Uterus (tissue), 4 donors: ENCODE measurements around the gene HOXB4. TPM values are rescaled to one million over a fixed set of nuclear protein-coding genes. Genes with fewer than 3 reads are reported as not detected.

ENCODE experiments used
- DNase-seq, 2 donors: peaks; one replicate each; pipeline ENCODE4 v3.0.0-alpha.2; 2019 to 2020
- H3K27ac ChIP-seq, 2 donors: fragments of 200-600 bp; sonication (generic); 1 replicate in 1 of 2; 2 replicates in 1 of 2; pipeline ENCODE4 v1.5.1; 2016 to 2018
- H3K27me3 ChIP-seq, 2 donors: fragments of 200-600 bp; sonication (generic); one replicate each; pipeline ENCODE4 v1.5.1; 2018 to 2019; ENCODE audit warnings: control low read depth in 1 of 2
- H3K36me3 ChIP-seq, 2 donors: fragments of 200-600 bp; sonication (generic); one replicate each; pipeline ENCODE4 v1.5.1; 2019; ENCODE audit warnings: control low read depth in 1 of 2
- H3K4me1 ChIP-seq, 2 donors: fragments of 200-600 bp; sonication (generic); one replicate each; pipeline ENCODE4 v1.5.1; 2018 to 2019; ENCODE audit warnings: control low read depth in 1 of 2
- H3K4me3 ChIP-seq, 2 donors: fragments of 200-600 bp; sonication (generic); 1 replicate in 1 of 2; 2 replicates in 1 of 2; pipeline ENCODE4 v1.5.1; 2018 to 2019; ENCODE audit warnings: mild to moderate bottlenecking in 1 of 2
- H3K9me3 ChIP-seq, 2 donors: fragments of 200-600 bp; sonication (generic); one replicate each; pipeline ENCODE4 v1.5.1; 2019; ENCODE audit warnings: control low read depth in 1 of 2
- POLR2A ChIP-seq, 2 donors: fragments of 450-650 bp; IDR thresholded peaks; one replicate each; pipeline ENCODE4 v1.6.1; 2016; ENCODE audit warnings: antibody characterized with exemption in 2 of 2, mild to moderate bottlenecking in 1 of 2, moderate library complexity in 1 of 2
- intact Hi-C: fragments of 100-400 bp; cut with DNase I; formaldehyde crosslinking; loops from one replicate; pipeline ENCODE4 v1.15.1; 2023; ENCODE audit warnings: low total_unique reads
- total RNA-seq, 4 donors: library from RNA; depleted of rRNA in 3 of 4; stranded (reverse); fragments of >200 nt in 3 of 4; gene quantifications; one replicate each; pipeline versions ENCODE4 v1.1.0 to v1.2.4, GENCODE V29; 2014 to 2023
- TF ChIP-seq, protein P1 (sequence below), 4 experiments: fragments of 200-600 bp in 2 of 4; fragments of 450-650 bp in 2 of 4; sonication (generic) in 2 of 4; IDR thresholded peaks; one replicate each; pipeline ENCODE4 v1.5.1; 2016 to 2019; ENCODE audit warnings: antibody characterized with exemption in 4 of 4, mild to moderate bottlenecking in 2 of 4, moderate library complexity in 1 of 4
- donor health status: DM: yes; HTN: yes; CAD: no.

The HOXB4 gene
- total RNA-seq, 4 donors from 2014 or later: 0.88 to 6.9 (median 5.5) TPM; not detected in 1

DNA sequence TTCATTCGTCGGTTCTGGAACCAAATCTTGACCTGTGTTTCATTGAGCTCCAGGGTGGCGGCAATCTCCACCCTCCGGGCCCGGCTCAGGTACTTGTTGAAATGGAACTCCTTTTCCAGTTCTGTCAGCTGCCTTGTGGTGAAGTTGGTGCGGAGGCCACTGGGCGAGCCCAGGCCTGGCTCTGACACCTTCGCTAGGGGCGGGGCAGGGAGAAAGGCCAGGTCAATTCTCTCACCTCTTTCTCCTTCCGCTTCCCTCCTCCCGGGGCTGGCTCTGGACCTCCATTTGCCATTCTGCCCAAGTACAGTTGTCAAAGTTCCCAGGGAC, 48.5 kb downstream of the HOXB4 start:
- Histone ChIP-seq H3K9me3 (no peaks in the 10 kb centered on the region), H3K4me1 (no peaks in the 10 kb centered on the region), H3K4me3 (no peak overlapping the region), H3K27me3 (no peaks in the 10 kb centered on the region), H3K36me3 (no peaks in the 10 kb centered on the region), H3K27ac (no peak overlapping the region)
- TF ChIP-seq, protein P1, sequence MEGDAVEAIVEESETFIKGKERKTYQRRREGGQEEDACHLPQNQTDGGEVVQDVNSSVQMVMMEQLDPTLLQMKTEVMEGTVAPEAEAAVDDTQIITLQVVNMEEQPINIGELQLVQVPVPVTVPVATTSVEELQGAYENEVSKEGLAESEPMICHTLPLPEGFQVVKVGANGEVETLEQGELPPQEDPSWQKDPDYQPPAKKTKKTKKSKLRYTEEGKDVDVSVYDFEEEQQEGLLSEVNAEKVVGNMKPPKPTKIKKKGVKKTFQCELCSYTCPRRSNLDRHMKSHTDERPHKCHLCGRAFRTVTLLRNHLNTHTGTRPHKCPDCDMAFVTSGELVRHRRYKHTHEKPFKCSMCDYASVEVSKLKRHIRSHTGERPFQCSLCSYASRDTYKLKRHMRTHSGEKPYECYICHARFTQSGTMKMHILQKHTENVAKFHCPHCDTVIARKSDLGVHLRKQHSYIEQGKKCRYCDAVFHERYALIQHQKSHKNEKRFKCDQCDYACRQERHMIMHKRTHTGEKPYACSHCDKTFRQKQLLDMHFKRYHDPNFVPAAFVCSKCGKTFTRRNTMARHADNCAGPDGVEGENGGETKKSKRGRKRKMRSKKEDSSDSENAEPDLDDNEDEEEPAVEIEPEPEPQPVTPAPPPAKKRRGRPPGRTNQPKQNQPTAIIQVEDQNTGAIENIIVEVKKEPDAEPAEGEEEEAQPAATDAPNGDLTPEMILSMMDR (IDR thresholded peaks at IDR 0.05): no peak
- TF ChIP-seq POLR2A (IDR thresholded peaks at IDR 0.05): no peak
- DNase-seq: no peak
- intact Hi-C loops: no loop called here

DNA sequence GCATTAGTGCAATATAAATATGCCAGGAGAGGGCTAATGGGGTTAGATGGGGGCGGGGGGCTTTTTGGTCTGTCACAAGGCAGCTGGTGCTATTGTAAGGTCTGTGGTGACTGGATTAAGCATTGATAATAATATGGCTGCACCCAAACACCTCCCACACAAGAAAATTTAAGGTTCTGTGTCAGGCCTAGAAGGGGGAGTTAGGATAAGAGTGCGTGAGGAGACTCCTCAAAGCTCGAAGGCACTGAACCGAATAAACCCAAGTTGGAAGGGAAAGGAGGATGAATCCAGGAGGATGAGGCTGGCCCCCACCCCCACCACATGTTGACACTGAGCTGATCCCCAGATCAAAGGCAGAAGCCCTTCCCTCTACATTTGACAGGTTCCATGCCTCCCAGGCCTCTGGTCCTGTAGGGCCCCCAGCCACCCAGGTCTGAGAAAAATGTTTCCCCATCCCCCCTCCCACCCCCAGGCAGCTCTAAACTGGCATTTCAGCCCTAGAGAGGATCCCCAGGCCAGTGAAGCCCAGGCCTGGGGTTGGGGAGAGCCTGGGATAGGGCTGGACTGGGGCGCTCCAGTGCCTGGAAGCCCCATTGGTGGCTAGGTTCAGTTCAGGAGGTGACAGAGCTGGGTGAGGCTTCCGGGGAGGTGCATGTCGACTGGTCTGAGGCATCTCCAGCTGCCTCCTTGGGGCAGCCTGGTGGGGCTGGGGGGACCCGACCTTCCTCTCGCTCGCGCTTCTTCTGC, 49.0 kb downstream of the HOXB4 start:
- no peaks in the 10 kb centered on the region for H3K9me3 ChIP-seq
- H3K4me1 ChIP-seq: no peaks in the 10 kb centered on the region
- no peaks in the 10 kb centered on the region for H3K36me3 ChIP-seq
- no peak overlapping the region for H3K4me3 ChIP-seq
- no peaks in the 10 kb centered on the region for H3K27me3 ChIP-seq
- TF ChIP-seq POLR2A (IDR thresholded peaks at IDR 0.05): no peak
- TF ChIP-seq, protein P1 (IDR thresholded peaks at IDR 0.05): no peak
- intact Hi-C loops: no loop called here
- H3K27ac ChIP-seq: no peak overlapping the region
- DNase-seq: no peak

DNA sequence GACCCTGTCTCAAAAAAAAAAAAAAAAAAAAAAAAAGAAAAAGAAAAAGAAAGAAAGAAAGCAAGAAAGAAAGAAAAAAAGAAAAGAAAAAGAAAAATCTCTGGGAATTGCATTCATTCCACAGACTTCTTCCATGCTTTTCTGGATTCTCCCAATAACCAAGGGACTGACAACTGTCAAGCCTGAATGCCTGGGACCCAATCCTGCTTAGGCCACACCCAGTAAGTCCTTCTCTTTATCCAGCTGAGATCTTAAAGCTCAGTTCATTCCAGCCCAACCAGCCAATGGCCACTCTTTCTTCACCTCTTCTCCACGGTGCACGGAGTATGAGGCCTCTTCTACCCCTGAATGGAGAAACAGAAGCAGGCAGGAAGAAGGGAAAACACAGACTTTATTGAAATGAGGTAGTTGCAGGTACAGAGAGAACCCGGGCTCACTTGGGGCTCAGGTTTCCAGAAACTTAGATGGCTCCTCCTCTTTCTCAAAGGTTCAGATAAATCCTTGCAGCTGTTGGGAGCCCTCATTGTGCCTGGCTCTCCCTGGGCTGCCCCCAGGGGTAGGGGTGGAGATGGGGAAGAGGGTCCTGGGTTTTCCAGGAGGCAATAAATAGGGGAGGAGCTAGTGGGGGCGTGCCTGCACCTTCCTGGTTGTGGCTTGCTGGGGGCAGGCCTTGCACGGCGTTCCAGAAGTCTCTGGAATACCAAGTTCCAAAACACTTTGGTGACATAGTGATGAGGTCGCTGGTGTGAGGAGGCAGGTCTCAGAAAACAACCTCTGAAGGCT, 49.8 kb downstream of the HOXB4 start:
- Histone ChIP-seq H3K27me3 (no peaks in the 10 kb centered on the region), H3K36me3 (no peaks in the 10 kb centered on the region), H3K9me3 (no peaks in the 10 kb centered on the region), H3K27ac (no peak overlapping the region), H3K4me1 (no peaks in the 10 kb centered on the region), H3K4me3 (no peak overlapping the region)
- TF ChIP-seq POLR2A (IDR thresholded peaks at IDR 0.05): no peak
- TF ChIP-seq, protein P1 (IDR thresholded peaks at IDR 0.05): no peak
- intact Hi-C loops: no loop called here
- DNase-seq: no peak

DNA sequence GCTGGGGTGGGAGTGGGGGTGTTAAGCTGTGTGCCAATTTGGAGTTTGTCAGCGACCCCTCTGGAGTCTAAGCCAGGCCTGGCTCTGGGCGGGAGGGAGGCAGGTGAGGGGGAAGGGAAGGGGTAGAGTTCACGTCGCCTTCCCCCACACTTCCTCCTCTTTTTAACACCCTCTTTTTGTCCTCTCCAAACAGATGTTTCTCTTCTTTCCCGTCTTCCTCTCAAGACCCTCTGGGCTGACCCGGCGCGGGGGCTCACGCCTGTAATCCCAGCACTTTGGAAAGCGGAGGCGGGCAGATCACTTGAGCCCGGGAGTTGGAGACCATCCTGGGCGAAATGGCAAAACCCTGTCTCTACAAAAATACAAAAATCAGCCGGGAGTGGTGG, 50.6 kb downstream of the HOXB4 start:
- no peaks in the 10 kb centered on the region for H3K4me1 ChIP-seq
- H3K4me3 ChIP-seq: no peak overlapping the region
- no peaks in the 10 kb centered on the region for H3K36me3 ChIP-seq
- no peak for DNase-seq
- no peak overlapping the region for H3K27ac ChIP-seq
- no peaks in the 10 kb centered on the region for H3K9me3 ChIP-seq
- TF ChIP-seq, protein P1 (IDR thresholded peaks at IDR 0.05): no peak
- no peak for TF ChIP-seq POLR2A (IDR thresholded peaks at IDR 0.05)
- no peaks in the 10 kb centered on the region for H3K27me3 ChIP-seq
- intact Hi-C loops: no loop called here
